Cardiac fibroblast (primary cell): ENCODE data around the gene AIG1.
"Not testable (repeated sequence)": the region's sequence is repeated elsewhere in the genome, so short reads cannot be mapped to it uniquely, and the experiment has no call there.

ENCODE experiments used
- DNase-seq, 2 donors: peaks; one replicate each; pipeline versions ENCODE4 v3.0.0 to v3.0.0-alpha.2; 2010; ENCODE audit warnings: low read depth in 2 of 2
- H3K4me3 ChIP-seq, 2 donors: replicated peaks in 1 of 2; 1 replicate in 1 of 2; 2 replicates in 1 of 2; pipeline ENCODE4 v1.5.1; 2011; ENCODE audit warnings: low read depth in 2 of 2, low read length in 2 of 2, mild to moderate bottlenecking in 2 of 2, moderate library complexity in 1 of 2
- TF ChIP-seq, protein P1 (sequence below): IDR thresholded peaks from one replicate; pipeline ENCODE4 v1.5.1; 2011; ENCODE audit warnings: low read depth, mild to moderate bottlenecking, low read length, inconsistent platforms

Gene AIG1

DNA sequence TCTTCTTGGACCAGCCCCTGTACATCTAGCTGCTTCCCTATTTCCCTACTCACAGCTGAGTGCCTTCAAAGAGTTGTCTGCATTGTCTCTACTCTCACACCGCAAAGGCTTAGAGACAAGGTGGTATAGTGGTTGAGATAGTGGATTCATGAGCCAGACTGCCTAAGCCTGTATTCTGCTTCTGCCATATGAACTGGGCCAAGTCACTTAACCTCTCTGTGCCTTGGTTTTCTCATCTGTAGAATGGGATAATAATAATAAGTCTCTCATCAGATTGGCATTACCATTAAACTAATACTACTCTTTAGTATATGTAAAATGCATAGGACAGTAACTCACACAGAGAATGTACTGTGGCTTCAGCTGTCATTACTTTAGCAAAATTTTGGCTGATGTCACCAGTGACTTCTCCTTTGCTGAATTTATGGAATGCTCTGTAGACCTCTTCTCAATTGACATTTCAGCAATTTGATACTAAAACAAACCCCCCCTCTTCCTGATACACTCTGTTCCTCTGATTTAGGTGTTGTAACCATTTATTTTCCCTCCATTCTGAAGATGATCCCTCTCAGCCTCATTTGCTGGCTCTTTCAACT, 233.7 kb downstream of the AIG1 start:
- no peak overlapping the region for H3K4me3 ChIP-seq
- TF ChIP-seq, protein P1, sequence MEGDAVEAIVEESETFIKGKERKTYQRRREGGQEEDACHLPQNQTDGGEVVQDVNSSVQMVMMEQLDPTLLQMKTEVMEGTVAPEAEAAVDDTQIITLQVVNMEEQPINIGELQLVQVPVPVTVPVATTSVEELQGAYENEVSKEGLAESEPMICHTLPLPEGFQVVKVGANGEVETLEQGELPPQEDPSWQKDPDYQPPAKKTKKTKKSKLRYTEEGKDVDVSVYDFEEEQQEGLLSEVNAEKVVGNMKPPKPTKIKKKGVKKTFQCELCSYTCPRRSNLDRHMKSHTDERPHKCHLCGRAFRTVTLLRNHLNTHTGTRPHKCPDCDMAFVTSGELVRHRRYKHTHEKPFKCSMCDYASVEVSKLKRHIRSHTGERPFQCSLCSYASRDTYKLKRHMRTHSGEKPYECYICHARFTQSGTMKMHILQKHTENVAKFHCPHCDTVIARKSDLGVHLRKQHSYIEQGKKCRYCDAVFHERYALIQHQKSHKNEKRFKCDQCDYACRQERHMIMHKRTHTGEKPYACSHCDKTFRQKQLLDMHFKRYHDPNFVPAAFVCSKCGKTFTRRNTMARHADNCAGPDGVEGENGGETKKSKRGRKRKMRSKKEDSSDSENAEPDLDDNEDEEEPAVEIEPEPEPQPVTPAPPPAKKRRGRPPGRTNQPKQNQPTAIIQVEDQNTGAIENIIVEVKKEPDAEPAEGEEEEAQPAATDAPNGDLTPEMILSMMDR: no peak
- no peak for DNase-seq

DNA sequence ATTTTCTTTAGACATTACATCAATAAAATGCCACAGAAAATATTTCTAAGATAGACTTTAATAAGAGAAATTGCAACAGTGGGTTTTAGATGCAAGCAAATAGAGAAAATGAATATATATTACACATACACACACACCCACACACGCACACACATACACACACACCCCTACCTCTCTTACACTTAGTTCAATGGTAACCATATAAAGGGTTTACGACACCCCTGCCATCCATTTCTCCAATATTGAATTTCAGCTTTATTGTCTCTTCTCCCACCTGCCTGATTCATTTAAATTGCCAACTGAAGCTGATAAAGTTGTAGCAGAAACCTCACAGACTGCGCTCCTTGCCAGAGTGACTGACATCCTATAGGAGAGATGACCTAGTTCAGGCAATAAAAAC, 235.2 kb downstream of the AIG1 start:
- H3K4me3 ChIP-seq: no peak overlapping the region
- DNase-seq: no peak
- TF ChIP-seq, protein P1: no peak

DNA sequence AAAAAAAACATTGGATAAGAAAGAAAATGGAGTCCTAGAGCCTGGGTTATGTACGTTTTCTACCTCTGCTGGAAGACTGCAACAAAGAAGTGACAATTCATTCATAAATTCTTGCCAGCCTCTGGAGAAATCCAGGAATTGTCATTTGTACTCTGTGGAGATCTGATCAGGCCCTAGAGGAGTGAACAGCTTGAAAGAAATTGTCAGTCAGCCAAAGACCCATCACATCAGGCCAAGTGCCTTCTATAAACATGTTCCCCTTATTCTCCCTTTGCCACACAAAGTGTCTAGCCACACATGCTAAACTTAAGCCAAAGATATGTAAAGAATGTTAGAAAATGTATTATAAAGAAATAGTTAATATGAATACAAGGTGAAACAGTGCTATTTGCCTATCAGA, 237.4 kb downstream of the AIG1 start:
- TF ChIP-seq, protein P1: no peak
- no peak overlapping the region for H3K4me3 ChIP-seq
- no peak for DNase-seq

DNA sequence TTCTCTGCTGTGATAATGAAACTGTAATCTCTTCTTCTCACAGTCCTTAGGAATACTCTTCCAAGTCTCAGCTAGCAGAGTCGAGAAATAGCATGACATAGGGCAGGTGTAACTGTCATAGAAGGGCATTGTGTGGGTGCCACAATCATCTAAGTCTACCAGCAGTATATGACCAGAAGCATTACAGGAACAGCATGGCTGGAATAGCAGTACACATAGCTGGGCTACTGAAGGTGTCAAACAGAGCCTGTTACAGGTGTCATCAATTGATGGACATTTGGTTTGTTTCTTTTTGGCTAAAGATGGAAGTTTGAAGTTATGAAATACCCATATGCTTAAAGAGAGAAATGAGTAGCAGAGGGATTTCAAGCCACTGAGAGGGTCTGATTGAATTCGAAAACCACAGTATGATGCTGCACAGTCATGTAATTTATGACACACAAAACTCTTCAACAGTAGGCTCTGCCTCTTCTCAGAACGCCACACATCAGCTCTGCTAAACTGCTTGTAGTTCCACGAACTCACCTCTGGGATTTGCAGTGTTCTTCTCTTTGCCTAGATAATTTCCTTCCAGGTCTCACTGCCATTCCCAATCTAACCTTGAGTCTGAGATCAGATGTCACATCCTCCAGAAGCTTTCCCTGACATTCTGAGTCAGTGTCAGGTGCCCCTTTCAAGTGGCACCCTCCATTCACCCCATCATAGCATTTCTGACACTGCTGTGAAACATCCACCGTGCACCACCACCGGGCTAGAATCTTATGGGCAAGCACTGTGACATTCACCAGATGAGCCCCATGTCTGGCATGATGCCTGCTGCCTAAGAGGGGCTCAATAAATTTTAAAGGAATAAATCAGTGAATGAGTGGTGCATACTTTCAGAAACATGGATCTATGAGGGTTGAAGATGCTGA, 238.8 kb downstream of the AIG1 start:
- no peak overlapping the region for H3K4me3 ChIP-seq
- no peak for DNase-seq
- TF ChIP-seq, protein P1: no peak

DNA sequence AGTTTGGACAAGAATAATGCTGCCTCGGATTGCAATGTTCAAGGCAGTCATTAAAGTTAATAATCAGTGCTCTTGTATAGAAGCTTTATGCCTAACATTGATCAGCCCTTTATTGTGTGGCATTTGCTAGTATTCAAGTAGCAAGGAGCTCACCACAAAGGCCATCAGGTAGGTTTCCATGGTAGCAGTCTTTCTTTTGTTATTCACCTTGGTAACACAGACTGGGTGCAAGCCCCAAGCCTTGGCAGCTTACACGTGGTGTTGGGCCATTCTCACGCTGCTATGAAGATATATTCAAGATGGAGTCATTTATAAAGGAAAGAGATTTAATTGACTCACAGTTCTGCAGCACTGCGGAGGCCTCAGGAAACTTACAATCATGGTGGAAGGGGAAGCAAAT, 240.5 kb downstream of the AIG1 start:
- DNase-seq: no peak
- TF ChIP-seq, protein P1: no peak

DNA sequence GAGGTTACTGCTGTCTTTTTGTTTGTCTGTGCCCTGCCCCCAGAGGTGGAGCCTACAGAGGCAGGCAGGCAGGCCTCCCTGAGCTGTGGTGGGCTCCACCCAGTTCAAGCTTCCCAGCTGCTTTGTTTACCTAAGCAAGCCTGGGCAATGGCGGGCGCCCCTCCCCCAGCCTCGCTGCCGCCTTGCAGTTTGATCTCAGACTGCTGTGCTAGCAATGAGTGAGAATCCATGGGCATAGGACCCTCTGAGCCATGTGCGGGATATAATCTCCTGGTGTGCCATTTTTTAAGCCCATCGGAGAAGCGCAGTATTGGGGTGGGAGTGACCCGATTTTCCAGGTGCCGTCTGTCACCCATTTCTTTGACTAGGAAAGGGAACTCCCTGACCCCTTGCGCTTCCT, 247.1 kb downstream of the AIG1 start:
- not testable (repeated sequence) for H3K4me3 ChIP-seq, DNase-seq

More for the DNA sequence above, 240.5 kb downstream of the AIG1 start:
- H3K4me3 ChIP-seq: no peak overlapping the region

DNA sequence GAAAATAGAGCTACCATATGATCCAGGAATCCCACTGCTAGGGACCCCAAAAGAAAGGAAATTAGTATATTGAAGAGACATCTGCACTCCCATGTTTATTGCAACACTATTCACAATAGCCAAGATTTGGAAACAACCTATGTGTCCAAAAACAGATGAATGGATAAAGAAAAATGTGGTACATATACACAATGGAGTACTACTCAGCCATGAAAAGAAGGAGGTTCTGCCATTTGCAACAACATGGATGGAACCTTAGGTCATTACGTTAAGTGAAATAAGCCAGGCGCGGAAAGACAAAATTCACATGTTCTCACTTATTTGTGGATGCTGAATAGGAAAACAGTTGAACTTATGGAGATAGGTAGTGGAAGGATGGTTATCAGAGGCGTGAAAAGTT, 252.5 kb downstream of the AIG1 start:
- no peak for DNase-seq
- no peak overlapping the region for H3K4me3 ChIP-seq
- TF ChIP-seq, protein P1: no peak
